HepG2 (cell line): ENCODE measurements around the gene EPHX1. TPM values are rescaled to one million over a fixed set of nuclear protein-coding genes. Genes with fewer than 3 reads are reported as not detected.

Experiments
- EEA1 ChIP-seq: sonication (generic); formaldehyde crosslinking; IDR thresholded peaks from 2 replicates; pipeline ENCODE4 v1.5.1; 2020; ENCODE audit warnings: mild to moderate bottlenecking, missing genetic modification reagents, borderline replicate concordance
- FIP1L1 ChIP-seq: fragments of 200-400 bp; formaldehyde crosslinking; IDR thresholded peaks from 2 replicates; pipeline ENCODE4 v1.6.1; 2018; ENCODE audit warnings: low read depth, mild to moderate bottlenecking, low read length, moderate library complexity, borderline replicate concordance; ENCODE audit not compliant: insufficient read depth
- FOXA3 ChIP-seq: IDR thresholded peaks from 2 replicates; pipeline ENCODE4 v1.6.1; 2016; ENCODE audit warnings: missing genetic modification reagents, missing compliant biosample characterization
- FOXP1 ChIP-seq, 2 experiments: fragments of 450-650 bp in 1 of 2; IDR thresholded peaks; 2 replicates each; pipeline ENCODE4 v1.6.1; 2017 to 2018; ENCODE audit warnings: antibody characterized with exemption in 1 of 2
- MXI1 ChIP-seq: IDR thresholded peaks from 3 replicates; pipeline ENCODE4 v1.6.1; 2012; ENCODE audit warnings: low read depth, low read length, inconsistent platforms, borderline replicate concordance
- NR2F1 ChIP-seq, 2 experiments: fragments of 450-650 bp in 1 of 2; formaldehyde crosslinking in 1 of 2; IDR thresholded peaks; 2 replicates each; pipeline versions ENCODE4 v1.5.0 to v1.6.1; 2016 to 2020; ENCODE audit warnings: mild to moderate bottlenecking in 1 of 2, missing compliant biosample characterization in 1 of 2, missing genetic modification reagents in 1 of 2, moderate library complexity in 1 of 2
- RARA ChIP-seq: IDR thresholded peaks from 2 replicates; pipeline ENCODE4 v1.6.1; 2016; ENCODE audit warnings: missing genetic modification reagents, missing compliant biosample characterization
- ZNF33B ChIP-seq: sonication (generic); formaldehyde crosslinking; IDR thresholded peaks from 2 replicates; pipeline ENCODE4 v1.5.1; 2020; ENCODE audit warnings: mild to moderate bottlenecking, missing genetic modification reagents
- ZNF644 ChIP-seq: IDR thresholded peaks from 2 replicates; pipeline ENCODE4 v1.6.1; 2016; ENCODE audit warnings: low read depth
- polyA plus RNA-seq, 8 experiments: library from polyadenylated mRNA; depleted of rRNA in 3 of 8; stranded (reverse) in 7 of 8; unstranded in 1 of 8; fragments of >200 nt; fragmentation: Illumina TruSeq in 4 of 8; extraction: Trizol in 4 of 8; gene quantifications; 2 replicates each; pipeline versions ENCODE4 v1.2.1 to v1.2.3, GENCODE V29; 2011 to 2016; ENCODE audit warnings: low read depth in 4 of 8, missing spikeins in 1 of 8, mixed read lengths in 1 of 8; ENCODE audit not compliant: insufficient read depth in 1 of 8
- total RNA-seq, 5 experiments: library from RNA; depleted of rRNA; stranded (reverse); fragments of >200 nt; fragmentation: Illumina TruSeq; extraction: Trizol; gene quantifications; 2 replicates each; pipeline ENCODE4 v1.2.3, GENCODE V29; 2016; ENCODE audit warnings: low read depth in 1 of 5
- TF ChIP-seq, protein P1 (sequence below): sonication (generic); formaldehyde crosslinking; IDR thresholded peaks from 2 replicates; pipeline ENCODE4 v1.8.1; 2023; ENCODE audit warnings: mild to moderate bottlenecking, inconsistent platforms, moderate library complexity, missing genetic modification reagents, borderline replicate concordance
- TF ChIP-seq, protein P2 (sequence below): sonication (generic); formaldehyde crosslinking; IDR thresholded peaks from 2 replicates; pipeline ENCODE4 v1.8.1; 2023; ENCODE audit warnings: mild to moderate bottlenecking, moderate library complexity, missing genetic modification reagents

EPHX1 gene
- total and polyA plus RNA-seq, 2 of the 13 experiments (the other 11 are each of a cell fraction or from before 2014, with no cell fraction given): 27.7 to 36.5 TPM

DNA sequence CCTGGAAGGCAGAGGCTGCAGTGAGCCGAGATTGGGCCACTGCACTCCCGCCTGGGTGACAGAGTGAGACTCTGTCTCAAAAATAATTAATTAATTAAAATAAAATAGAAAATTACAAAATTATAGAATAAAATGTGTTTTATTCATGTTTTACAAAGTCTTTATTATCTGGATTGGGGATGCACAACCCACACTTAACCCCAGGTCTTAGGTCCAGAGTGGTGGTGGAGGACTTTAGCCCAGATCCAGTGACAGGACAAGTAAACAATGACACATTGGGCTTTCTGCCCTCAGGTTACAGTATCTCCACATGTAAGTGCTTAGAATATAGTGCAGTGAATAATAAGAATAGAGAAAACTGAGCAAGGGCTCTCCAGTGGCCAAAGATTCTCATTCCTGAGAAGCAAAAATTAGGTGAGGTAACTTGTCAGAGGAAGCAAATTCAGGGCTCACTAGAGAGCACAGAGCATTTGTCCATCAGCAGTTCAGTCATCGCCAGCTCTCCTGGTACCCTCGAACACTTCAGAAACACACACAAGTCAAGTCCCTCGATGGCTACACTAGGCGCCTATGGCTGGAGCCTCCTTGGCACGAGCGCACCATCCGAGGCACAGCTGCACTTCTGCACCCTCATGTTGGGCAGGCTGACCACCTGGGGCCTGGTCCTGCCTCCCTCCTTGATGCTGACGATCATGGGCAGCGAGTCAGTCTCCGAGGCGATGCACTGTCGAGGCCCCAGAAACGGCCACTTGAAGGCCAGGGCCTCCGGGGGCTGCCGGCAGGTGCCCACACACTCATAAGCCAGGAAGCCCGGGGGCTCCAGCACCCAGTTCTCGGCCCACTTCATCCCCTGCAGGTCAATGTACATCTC, 76.5 kb downstream of the EPHX1 start (continued):
- TF ChIP-seq, protein P1, sequence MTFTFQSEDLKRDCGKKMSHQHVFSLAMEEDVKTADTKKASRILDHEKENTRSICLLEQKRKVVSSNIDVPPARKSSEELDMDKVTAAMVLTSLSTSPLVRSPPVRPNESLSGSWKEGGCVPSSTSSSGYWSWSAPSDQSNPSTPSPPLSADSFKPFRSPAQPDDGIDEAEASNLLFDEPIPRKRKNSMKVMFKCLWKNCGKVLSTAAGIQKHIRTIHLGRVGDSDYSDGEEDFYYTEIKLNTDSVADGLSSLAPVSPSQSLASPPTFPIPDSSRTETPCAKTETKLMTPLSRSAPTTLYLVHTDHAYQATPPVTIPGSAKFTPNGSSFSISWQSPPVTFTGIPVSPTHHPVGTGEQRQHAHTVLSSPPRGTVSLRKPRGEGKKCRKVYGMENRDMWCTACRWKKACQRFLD (CRISPR knock-in tag): no peak
- TF ChIP-seq RARA (CRISPR knock-in tag) (peak; percentile 76), MXI1 (peak; percentile 56; the same call in 1 of the 3 replicates), FOXA3 (peak; percentile 80; the same call in 1 of the 2 replicates), FIP1L1 (no peak), FOXP1 (IDR thresholded peaks at IDR 0.05) (no peak), FOXP1 (CRISPR knock-in tag; IDR thresholded peaks at IDR 0.05) (peak; percentile 54), EEA1 (CRISPR knock-in tag) (no peak), NR2F1 (CRISPR knock-in tag; IDR thresholded peaks at IDR 0.05) (peak; percentile 55 to 60; a peak in 3 of 4 replicates), ZNF33B (CRISPR knock-in tag) (no peak), ZNF644 (CRISPR knock-in tag) (peak; percentile 35; the same call in 1 of the 2 replicates)
- TF ChIP-seq, protein P2, sequence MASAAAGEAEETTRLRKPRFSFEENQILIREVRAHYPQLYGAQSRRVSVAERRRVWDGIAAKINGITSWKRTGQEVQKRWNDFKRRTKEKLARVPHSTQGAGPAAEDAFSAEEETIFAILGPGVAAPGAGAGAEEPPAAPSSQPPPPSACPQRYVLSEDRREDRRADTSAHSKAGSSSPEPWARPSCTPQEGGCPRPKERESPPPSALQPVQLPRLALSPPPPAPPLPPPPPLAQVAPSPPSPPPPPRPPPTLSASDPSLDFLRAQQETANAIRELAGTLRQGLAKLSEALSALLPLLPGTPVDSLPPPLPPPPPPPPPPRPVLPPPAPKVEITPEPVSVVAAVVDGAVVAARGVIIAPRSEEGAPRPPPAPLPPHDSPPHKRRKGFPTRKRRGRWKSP (CRISPR knock-in tag): peak; percentile 36; the same call in 1 of the 2 replicates
